Activated T-cell treated with anti-CD3 and anti-CD28 coated beads for 4 hours (primary cell): ENCODE data around the gene GRB10.

ENCODE experiments used
- DNase-seq: peaks from one replicate; pipeline ENCODE4 v3.0.0-alpha.2; 2020

Gene GRB10

DNA sequence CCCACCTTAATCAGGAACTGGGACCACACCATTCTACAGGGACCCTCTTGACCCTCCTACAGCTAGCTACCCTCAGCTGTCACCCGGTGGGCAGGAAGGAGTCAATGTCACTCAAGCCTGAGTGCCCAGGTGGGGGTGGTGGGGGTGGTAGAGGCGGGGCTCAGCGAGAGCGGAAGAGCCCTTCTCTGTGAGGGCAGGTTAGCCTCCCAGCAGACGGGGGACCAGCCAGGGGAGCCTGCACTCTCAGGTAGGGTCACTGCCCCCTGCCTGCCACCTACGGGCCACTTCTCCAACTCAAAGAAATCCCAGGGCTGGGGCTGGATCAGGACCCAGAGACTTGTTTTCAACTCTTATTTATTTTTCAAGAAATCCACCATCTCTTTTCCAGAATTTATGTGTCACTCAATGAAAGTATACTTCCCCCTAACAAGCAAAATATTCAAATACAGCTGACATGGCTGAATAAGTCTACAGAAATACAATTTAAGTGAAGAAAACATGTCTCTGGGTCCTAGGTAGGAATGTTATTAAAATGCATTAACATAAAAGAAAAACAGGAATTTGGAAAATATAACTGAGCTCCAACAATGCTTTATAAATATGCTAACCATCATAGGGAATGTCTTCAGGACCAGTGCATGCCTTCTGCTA lies 154.1 kb downstream of the GRB10 start:
- DNase-seq = no peak

- no peak for DNase-seq
These were observed 154.8 kb downstream of the GRB10 start for GRCh38 chr7:50627824-50628361.

- no peak for DNase-seq
These were observed 156.4 kb downstream of the GRB10 start for GRCh38 chr7:50626286-50626685.

- no peak for DNase-seq
These were observed 157.3 kb downstream of the GRB10 start for GRCh38 chr7:50625360-50625759.

DNA sequence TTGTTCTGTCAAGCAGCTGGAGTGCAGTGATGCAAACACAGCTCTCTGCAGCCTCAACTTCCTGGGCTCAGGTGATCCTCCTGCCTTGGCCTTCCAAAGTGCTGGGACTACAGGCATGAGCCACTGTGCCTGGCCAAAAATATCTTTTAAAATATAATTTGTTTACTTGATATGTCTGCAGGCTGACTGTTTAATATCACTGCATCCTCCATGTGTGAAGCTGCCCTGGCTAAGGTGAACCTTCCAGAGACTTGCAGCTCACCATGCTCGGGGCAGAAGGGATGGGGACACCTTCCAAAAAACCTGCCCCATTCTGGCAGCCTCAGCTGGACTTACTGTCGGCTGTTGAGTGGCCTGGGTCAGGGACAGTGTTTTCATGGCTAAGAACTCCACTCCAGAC lies 159.9 kb downstream of the GRB10 start:
- DNase-seq = no peak

- DNase-seq = no peak
These were observed 160.7 kb downstream of the GRB10 start for GRCh38 chr7:50621973-50622490.

DNA sequence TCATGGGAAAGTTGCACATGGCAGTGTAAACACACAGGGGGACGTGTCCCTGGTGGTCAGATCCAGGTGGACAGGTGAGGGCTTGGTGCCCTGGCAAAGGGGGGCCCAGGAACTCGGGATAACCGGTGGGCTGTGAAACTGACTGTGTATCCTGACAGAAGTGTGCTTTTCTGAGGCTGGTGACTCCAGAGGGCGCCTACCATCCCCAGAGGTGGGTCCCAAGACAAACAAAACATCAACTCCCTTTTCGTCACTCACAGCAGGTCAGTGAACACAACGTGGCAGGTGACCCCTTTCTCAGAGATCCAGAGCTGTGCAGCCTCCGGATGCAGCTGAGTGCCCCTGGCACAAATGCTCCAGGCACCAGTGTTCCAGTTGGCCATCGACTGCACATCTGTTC lies 161.5 kb downstream of the GRB10 start:
- no peak for DNase-seq

DNA sequence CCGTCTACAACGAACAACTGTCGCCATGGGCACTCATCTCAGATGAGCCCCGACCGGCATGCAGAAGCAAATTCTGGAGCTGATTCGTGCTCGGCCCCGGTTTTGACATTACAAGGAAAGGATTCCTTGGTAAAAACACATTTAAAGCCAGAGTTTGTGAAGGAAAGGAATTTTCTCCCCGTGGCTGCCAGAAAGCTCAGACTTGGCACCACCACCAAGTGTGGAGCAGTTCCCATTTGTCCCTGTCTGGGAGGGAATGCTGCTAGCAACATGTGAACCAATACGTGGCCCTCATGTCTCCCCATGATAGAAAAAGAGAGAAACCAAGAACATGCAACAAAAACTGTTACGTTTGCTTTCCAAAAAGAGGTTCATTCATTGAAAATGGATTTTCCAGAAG lies 162.3 kb downstream of the GRB10 start:
- no peak for DNase-seq

DNA sequence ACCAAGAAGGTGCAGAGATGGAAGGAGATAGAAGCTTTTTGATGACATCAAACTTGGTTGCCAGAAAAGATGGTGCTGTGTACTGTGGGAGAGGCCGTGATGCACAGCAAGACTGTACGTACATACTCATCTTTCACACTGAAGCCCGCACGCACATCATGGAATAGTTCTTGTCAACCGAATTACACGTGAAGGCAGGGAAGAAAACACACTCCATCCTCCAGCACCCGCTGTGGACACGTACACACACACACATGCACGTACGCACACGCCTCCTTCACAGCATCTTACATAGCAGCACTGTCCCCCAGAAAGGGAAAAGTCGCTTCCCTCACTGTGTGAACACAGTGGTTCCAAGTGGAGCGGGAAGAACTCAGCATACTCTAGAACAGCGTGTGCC lies 163.0 kb downstream of the GRB10 start:
- DNase-seq = no peak

DNA sequence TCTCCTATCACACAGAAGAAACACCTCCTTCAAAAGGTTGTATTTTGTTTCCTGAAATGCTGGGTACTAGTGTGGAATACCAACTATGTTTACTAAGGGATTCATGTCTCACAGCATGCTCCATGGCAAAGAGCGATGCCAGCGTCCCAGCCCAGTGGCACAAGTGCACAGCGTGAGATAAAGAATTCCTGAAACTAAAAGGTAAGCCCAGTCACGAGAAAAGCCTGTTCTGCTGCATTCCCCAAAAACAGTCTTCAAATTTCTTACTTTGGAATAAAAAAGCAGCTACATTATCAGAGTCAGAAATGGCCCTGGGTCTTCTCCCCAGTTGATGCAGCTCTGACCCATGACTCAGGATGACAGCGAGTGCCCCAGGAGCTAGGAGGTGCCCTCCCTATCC lies 164.4 kb downstream of the GRB10 start:
- DNase-seq = no peak

DNA sequence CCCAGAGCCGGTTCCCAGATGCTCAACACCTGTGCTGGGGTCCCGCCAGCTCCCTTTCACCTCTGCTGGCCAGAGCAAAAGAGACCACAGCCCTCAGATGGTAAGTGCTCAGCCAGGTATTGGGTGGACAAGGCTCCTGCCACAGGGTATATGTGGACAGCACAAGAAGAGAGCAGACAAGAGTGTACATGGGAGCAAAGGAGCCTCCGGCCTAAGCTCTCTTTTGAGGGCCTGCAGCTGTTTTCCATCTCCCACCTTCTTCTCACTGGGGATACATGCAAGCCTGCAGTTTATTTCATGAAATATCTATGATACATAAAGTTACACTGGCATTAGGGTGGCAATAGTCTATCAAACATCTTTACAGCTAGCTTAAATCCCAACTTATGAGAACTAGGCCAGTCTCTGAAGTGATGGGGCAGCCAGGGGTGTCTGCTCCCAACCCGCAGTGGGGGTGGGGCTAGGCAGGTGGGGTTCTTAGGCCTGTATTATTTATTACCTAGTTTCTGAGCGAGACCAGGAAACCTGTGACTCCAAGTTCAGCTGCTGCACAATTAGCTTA lies 167.1 kb downstream of the GRB10 start:
- DNase-seq = no peak

DNA sequence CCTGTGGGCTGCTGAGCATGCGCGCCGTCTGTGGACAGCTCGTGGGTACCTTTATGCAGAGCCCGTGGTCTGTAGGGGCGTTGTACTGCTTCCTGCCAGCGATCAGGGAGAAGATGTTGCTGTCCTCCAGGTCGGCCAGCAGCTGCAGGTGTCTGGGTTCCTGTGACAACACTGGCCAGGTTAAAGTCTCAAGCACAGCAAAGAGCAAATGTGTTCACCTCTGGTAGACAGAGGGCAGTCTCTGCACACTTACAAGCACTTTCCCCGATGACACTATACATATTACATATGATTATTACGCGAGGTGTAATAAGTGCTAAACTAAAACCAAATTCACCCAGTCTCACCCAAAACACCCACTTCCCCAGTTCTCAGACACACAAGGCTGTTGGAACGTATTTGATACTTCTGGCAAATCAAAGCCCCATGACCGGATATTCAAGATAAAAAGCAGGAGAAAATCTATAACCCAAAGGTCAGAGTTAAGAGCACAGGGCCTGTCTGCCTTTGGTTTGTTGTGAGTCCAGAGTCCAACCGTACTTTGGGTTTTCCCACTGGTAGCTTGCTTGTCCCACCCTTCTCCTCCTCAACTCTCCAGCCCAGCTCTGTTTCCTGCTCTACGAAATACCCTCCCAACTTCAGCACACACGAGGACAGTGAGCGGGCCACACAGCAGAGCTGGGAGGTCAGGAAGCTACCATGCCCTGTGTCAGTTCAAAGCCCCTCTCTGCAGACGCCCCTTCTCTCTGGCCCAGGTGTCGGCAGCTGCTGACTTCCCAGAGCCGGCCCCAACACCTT lies 167.8 kb downstream of the GRB10 start:
- DNase-seq = no peak

DNA sequence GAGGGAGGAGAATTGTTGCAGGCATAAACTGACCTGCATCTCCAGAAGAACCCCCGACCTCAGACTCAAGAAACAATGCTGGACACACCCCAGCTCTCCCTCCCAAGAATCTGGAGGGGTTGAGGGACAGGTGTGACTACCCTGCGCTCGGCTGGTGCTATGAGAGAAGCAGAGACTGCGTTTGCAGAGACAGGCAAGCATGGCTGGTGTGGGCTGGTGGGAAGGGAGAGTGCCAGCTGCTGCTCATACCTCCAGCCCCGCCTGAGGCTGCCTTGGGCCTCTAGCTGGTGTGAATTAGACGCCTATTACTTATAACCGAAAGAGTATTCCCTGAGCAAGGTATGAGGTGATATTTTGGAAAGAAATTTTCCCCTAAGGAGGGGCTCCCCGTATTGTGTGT lies 169.2 kb downstream of the GRB10 start:
- DNase-seq = no peak

DNA sequence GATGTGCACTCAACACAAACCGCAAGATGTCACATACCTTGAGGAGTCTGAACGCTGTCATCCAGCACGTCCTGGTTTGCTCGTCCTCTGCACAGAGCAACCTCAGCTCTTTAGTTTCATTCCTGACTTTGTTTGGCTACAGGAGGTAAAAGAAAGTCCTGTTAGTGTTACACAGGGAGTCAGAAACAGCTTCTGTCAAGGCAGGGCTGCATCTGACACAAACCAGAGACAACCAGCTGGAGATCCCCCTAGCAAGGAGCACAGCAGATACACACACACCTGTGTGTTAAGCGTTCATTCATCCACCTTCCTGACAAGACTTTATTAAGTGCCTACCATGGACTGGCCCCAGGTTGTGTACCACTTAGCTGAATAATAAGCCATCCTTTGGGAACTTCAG lies 170.0 kb downstream of the GRB10 start:
- DNase-seq = no peak

DNA sequence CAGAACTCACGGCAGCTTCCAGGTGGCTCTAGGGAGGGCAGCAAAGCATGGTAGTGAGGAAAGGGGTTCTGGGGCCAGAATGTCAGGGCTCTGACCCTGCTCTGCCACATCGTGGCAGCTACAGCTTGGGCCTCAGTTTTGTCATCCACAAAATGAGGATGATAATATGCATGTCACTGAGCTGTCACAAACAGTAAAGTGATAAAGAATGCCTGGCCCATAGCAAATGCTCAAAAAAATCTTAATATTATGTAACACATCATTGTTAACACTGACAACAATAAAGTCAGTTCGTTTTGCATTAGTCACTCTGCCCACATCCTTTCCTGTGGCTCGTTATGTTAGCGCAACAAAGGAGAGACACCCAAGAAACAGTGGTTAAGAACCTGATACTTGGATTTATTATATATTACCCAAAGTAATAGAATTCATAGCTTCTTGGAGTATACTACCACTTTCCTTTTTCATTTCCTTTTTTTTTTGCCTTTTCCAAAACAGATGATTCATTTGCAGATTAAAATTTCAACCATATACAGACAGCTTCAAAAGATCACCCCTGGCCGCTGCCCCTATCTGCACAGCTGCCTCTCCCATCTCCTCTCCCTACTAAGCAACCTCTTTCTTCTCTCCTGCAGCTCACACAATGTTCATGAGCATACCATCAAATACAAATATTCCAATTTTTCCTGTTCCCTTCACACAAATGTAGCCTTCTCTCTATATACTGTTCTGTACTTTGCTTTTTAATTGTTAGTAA lies 172.0 kb downstream of the GRB10 start:
- DNase-seq = peak; percentile 31

GRCh38 chr7:50608196-50608906 lies 174.3 kb downstream of the GRB10 start:
- DNase-seq = no peak

- no peak for DNase-seq
These were observed 175.1 kb downstream of the GRB10 start for GRCh38 chr7:50607524-50608125.

DNA sequence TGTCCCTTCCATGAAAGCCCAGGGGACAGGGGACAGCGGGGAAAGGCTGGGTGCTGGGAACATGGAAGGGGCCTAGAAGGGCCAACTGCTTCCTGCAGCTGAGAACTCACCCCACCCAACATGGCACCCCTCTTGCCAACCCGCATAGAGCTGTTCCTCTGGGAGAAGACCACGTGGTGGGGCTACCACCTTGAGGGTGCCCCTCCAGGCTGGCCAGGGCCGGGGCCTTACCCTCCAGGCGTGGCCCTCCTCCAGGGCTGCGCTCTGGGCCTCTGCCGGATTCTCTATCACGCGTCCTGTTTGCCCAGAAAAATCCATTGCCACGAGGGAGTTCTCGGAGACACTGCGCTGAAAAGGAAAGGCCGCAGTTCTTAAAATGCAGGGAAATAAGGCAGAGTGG lies 177.6 kb downstream of the GRB10 start:
- DNase-seq = no peak

DNA sequence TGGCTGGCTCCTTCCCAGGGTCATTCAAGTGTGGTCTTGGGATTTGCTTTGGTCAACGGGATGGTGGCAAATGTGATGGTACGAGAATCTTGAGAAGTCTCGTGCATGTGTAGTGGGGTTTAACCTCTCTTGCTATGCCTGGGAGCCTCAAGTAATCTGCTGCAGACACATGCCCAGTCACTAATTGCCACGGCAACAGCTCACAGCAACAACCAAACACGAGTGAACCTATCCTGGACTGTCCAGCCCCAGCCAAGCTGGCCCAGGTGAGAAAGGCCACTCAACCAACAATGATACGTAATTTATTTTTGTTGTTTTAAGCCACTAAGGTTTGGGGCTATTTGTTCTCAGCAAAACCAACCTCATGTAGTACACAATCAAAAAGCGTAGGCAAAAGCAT lies 179.4 kb downstream of the GRB10 start:
- DNase-seq = no peak

GRCh38 chr7:50599385-50599784 lies 183.3 kb downstream of the GRB10 start:
- no peak for DNase-seq

GRCh38 chr7:50598460-50599343 lies 184.0 kb downstream of the GRB10 start:
- DNase-seq = no peak
